Stimulated activated CD8-positive, alpha-beta memory T cell treated with anti-CD3 and anti-CD28 coated beads, Interleukin-2, amount 100 ng/mL, for 1 hour (primary cell): ENCODE data around the gene GPATCH2.
"Not testable (repeated sequence)": the region's sequence is repeated elsewhere in the genome, so short reads cannot be mapped to it uniquely, and the experiment has no call there.

ENCODE experiments used
- DNase-seq, 2 donors: peaks; one replicate each; pipeline ENCODE4 v3.0.0-alpha.2; 2020; ENCODE audit warnings: low read depth in 2 of 2

The GPATCH2 gene

DNA sequence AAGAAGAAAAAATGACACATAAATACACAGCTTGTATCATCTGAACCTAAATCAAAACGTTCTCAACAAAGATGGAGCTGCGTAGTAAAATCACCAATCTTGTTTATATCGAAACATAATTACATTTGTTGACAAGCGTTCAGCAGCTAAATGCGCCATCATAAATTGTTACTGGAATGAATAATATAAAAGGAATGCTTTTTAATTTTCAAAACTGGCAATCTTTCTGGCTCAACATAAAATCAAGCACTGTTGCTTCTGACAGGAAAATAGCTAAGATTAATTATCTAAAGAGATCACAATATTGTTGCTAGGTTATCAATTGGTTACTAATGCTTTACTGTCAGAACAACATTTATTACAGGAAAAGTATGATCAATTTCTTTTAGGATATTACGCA, 181.5 kb downstream of the GPATCH2 start:
- DNase-seq = no peak

GRCh38 chr1:217443845-217444244, 187.0 kb downstream of the GPATCH2 start:
- no peak for DNase-seq

DNA sequence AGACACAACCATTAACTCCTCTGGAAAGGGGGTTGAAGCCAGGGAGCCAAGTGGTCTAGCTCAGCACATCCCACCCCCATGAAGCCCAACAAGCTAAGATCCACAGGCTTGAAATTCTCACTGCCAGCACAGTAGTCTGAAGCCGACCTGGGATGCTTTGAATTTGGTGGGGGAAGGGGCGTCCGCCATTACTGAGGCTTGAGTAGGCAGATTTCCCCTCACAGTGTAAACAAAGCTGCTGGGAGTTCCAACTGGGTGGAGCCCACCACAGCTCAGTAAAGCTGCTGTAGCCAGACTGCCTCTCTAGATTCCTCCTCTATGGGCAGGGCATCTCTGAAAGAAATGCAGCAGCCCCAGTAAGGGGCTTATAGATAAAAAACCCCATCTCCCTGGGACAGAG, 193.5 kb downstream of the GPATCH2 start:
- DNase-seq = no peak

DNA sequence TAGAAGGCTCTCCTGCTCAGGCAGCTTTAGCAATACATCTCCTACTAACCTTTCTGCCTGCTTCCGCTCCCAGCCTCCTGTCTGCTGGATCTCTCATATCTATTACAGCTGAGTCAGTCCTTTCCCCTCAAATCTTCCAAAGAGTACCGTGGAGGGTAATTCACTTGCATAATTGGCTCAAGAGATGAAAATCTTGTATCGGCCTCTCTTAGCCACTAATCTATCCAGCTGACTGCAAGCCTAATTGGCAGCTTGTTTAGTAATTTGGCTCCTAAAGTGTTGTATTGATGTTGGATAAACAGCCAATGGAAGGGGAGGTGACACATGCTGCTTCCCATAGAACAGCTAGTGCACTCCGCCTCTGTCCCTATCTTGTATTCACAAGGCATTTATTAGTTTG, 195.7 kb downstream of the GPATCH2 start:
- no peak for DNase-seq

- no peak for DNase-seq
Measured at GRCh38 chr1:217433664-217434063, 197.2 kb downstream of the GPATCH2 start.

GRCh38 chr1:217432339-217432738, 198.6 kb downstream of the GPATCH2 start:
- DNase-seq = no peak

GRCh38 chr1:217431395-217431794, 199.5 kb downstream of the GPATCH2 start:
- no peak for DNase-seq

- DNase-seq = no peak
Measured at GRCh38 chr1:217425422-217425821, 205.5 kb downstream of the GPATCH2 start.

GRCh38 chr1:217419194-217419551, 211.7 kb downstream of the GPATCH2 start:
- DNase-seq = no peak

DNA sequence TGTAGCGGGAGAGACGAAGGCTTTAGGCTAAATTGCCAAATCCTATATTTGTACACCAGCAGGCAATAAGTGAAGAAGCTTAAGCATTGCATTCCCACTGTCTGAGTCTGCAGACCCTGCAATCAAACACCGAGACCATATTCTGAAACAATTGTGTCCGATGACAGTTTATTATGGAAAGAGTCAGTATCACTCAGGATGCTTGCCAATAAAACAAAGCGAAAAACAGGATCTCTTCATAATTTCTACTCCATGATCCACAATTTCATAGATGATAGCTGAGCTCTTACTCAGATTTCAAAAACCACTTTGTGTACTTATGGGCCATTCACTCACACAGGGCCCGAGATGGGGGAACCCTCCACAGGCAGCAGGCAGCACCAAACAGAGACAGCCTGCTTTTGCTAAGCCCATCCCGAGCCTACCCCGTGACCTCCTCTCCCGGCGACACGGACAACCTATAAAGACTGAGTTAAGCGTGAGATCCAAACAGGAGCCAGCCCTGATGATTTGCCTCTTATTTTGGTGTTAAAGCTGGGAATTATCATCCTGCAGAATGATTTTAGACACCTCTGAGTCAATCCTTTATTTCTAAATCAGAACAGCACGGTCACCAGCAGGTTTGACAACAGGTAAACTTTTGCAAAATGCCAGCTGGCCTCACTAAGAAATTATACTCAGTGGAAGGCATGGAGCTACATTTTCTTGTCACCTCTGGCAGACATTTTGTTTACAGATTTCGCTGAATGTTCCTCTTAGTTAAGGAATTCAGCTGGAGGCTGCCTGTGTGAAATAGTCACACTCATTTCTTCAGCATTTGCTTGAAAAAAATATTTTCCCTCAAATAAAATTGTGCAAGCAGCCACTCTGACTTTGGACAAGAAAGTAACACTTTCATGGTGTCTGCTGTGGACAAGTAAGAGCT, 212.4 kb downstream of the GPATCH2 start:
- DNase-seq = no peak

GRCh38 chr1:217417363-217417762, 213.5 kb downstream of the GPATCH2 start:
- DNase-seq = no peak

DNA sequence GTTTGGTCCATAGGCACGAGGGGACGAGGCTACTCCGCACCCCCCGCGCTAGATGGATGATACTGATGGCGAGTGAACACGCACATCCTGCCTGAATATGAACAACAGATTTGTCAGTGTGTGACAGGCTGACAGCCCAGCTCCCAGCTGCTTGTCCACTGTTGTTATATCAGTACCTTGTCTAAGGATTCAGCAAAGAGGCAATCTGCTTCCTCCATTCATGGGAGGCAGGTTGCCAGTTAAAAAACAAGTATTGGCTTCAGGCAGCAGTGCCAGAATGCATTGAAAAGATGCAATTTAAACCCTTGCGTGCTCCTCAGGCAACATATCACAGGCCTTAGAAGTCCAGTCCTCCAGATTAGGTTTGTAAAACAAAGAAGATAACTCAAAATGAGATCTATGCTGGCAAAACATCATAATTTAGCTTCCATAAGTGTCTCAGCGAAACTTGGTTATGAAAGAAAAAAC, 223.3 kb downstream of the GPATCH2 start:
- DNase-seq = no peak

DNA sequence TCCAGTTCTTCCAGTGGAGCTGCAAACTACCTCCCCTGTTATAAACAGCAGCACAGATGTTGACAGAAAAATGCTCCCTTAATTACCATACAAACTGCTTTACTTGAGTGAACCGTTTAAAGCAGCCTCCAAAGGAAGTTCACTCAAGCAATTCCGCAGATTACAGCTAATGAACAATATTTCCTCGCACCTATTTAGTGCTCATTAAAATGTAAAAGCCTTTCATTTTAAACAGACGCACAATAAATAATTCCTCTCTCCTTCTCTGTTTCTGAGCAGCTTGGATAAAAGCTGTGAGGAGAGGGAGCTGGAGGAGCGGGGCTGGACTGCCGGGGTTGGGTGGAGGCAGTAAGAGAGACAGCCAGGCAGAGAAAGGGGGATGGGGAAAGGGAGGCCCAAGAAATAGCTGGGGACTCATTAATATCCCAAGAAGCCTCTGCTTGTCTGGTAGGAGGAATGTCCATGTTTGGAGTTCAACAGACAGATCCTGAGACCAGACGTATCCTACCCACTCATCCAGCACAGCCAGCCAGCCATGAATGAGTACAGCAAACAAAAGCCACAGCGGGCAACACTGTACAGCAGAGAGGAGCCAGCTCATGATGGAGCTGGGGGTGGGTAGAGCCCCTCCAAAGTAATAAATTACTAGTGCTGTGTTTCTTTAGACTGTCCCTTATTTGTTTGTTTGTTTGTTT, 227.7 kb downstream of the GPATCH2 start:
- no peak for DNase-seq

DNA sequence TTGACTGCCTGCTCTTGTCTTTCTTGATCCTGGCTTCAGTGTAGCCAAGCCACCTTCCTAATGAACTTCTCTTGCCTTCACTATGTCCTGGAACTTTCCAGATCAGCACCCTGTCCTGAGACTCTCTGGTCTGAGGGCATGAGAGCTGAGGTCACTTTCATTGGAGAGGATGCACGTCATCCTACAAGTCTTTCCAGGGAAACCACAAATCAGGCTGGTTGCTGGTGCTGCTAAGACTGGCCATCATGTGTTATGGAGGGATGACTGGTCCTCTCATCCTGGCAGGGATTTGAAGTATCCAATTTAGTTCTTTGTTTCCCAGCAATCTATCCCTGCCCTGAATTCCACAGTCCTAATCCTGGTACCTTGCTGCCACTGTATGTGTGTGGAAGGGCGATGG, 228.6 kb downstream of the GPATCH2 start:
- DNase-seq = no peak

- no peak for DNase-seq
Measured at GRCh38 chr1:217393896-217394295, 237.0 kb downstream of the GPATCH2 start.

- DNase-seq = no peak
Measured at GRCh38 chr1:217392441-217392840, 238.4 kb downstream of the GPATCH2 start.

- DNase-seq = no peak
Measured at GRCh38 chr1:217389895-217390294, 241.0 kb downstream of the GPATCH2 start.

DNA sequence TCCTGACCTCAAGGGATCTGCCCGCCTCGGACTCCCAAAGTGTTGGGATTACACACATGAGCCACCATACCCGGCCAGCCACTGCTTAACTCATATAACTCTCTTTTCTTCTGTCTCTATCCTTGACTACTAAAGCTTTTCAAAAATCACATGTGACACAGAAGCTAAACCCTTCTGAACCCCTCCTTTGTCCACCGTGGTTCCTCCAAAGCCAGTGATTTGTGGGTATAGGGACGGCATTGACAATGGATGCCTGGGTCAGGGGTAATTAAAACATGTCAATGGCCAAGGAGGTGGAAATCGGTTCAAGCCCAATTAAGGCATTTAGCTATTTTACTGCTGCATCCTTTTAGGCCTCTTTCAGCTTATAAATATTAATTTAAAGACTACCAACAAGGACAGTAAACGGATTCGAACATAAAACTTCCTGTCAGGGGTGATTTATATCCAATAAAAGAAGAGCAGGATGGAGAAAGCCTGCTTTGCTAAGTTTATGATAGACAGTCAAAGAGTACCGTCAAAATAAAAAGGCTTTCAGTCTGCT, 242.3 kb downstream of the GPATCH2 start:
- no peak for DNase-seq

DNA sequence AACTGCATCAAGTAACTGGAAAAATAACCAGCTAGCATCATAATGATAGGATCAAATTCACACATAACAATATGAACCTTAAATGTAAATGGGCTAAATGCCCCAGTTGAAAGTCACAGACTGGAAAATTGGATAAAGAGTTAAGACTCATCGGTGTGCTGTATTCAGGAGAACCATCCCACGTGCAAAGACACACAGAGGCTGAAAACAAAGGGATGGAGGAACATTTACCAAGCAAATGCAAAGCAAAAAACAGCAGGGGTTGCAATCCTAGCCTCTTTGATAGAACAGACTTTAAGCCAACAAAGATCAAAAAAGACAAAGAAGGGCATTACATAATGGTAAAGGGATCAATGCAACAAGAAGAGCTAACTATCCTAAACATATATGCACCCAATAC, 249.1 kb downstream of the GPATCH2 start:
- not testable (repeated sequence) for DNase-seq

DNA sequence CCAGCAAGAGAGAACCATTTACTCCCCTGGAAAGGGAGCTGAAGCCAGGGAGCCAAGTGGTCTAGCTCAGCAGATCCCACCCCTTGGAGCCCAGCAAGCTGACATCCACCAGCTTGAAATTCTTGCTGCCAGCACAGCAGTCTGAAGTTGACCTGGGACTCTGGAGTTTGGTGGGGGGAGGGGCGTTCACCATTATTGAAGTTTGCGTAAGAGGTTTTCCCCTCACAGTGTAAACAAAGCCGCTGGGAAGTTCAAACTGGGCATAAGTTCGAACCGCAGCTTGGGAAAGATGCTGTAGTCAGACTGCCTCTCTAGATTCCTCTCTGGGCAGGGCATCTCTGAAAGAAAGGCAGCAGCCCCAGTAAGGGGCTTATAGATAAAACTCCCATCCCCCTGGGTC, 251.1 kb downstream of the GPATCH2 start:
- DNase-seq = not testable (repeated sequence)

- no peak for DNase-seq
Measured at GRCh38 chr1:217379336-217379735, 251.6 kb downstream of the GPATCH2 start.
